ENCODE results near the gene AGPAT4.

- TF ChIP-seq CTCF (IDR thresholded peaks at IDR 0.05; ENCODE audit: low read depth, low read length, poor library complexity, severe bottlenecking) (no peak), EZH2phosphoT487 (IDR thresholded peaks at IDR 0.05; ENCODE audit: borderline replicate concordance, low read length) (no peak)
Observed at GRCh38 chr6:161100072-161100471, 173.8 kb downstream of the AGPAT4 start.

Measured in DOHH2 (cell line).